Skeletal muscle tissue (tissue), 4 donors: ENCODE measurements around the gene MYL3. TPM values are rescaled to one million over a fixed set of nuclear protein-coding genes. Genes with fewer than 3 reads are reported as not detected.

Experiments used
- H3K27ac ChIP-seq: one replicate; pipeline ENCODE4 v1.7.0; 2013; ENCODE audit warnings: mild to moderate bottlenecking, low read depth, low read length, inconsistent platforms
- H3K27me3 ChIP-seq, 3 donors: one replicate each; pipeline ENCODE4 v1.7.0; 2013; ENCODE audit warnings: low read length in 3 of 3; ENCODE audit not compliant: control insufficient read depth in 3 of 3, insufficient read depth in 3 of 3
- H3K36me3 ChIP-seq, 3 donors: one replicate each; pipeline ENCODE4 v1.7.0; 2013; ENCODE audit warnings: low read length in 3 of 3; ENCODE audit not compliant: control insufficient read depth in 3 of 3, insufficient read depth in 3 of 3
- H3K4me1 ChIP-seq, 3 donors: one replicate each; pipeline ENCODE4 v1.7.0; 2013; ENCODE audit warnings: low read length in 3 of 3, mild to moderate bottlenecking in 3 of 3; ENCODE audit not compliant: control insufficient read depth in 3 of 3, insufficient read depth in 3 of 3
- H3K4me3 ChIP-seq, 3 donors: one replicate each; pipeline ENCODE4 v1.7.0; 2013; ENCODE audit warnings: low read length in 3 of 3
- H3K9ac ChIP-seq, 3 donors: one replicate each; pipeline ENCODE4 v1.7.0; 2013; ENCODE audit warnings: low read length in 3 of 3, mild to moderate bottlenecking in 3 of 3, moderate library complexity in 2 of 3, low read depth in 1 of 3
- H3K9me3 ChIP-seq, 3 donors: one replicate each; pipeline ENCODE4 v1.7.0; 2013; ENCODE audit warnings: low read length in 3 of 3; ENCODE audit not compliant: control insufficient read depth in 3 of 3
- total RNA-seq: library from RNA; depleted of rRNA; stranded (reverse); fragments of >200 nt; gene quantifications from one replicate; pipeline ENCODE4 v1.2.3, GENCODE V29; 2014
- donor health status: Osteomylitis.

Gene MYL3
- total RNA-seq, 1 donor from 2014 or later, result 53.2 TPM

DNA sequence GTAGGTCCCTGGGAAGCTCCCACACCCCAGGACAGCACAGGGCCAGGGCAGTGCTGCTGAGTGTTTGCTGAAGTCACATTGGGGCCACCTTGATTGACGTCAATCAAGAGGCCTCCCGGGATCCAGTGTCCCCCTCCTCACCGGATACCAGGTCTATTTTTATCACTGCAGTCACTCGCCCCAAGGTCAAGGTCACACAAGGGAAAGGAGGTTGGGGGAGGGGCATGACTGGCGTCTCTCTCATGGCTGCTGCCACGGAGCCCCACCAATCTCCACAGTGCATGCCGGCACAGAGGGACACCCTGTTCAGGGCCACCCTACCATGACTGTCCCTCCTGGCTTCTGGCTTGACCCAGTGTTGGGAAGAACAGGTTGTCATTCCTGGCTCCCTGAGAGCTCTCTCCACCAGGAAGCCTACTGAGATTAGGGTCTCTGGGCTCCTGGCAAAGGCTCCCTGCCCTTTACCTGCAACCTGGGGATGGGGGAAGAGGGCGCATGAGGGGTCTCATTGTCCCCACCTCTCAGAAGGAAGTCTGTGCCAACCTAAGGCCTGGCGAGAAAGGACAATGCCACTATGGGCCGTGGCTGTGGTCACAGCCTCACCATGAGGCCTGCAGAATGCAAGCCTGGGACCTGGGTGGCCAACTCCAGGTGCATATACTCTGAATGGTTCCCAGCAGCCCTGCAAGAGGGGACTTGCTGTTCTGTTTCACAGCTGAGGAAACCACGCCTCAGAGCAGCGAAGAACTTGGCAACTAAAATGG is 1.5 kb downstream of the MYL3 start:
- H3K4me3 ChIP-seq, result peak overlapping the region; percentile 68 to 96 (median 73)
- H3K4me1 ChIP-seq, result peaks cover 22 to 75% (median 66%) of the 10 kb centered on the region in 3 donors
- H3K27me3 ChIP-seq, result peaks cover 0 to 3% (median 0%) of the 10 kb centered on the region in 3 donors
- peak overlapping the region; percentile 92 for H3K27ac ChIP-seq
- H3K9me3 ChIP-seq, result no peaks in the 10 kb centered on the region
- H3K36me3 ChIP-seq, result peaks cover 0 to 49% (median 15%) of the 10 kb centered on the region in 3 donors
- H3K9ac ChIP-seq, result peak overlapping the region; percentile 88 to 99 (median 92)

DNA sequence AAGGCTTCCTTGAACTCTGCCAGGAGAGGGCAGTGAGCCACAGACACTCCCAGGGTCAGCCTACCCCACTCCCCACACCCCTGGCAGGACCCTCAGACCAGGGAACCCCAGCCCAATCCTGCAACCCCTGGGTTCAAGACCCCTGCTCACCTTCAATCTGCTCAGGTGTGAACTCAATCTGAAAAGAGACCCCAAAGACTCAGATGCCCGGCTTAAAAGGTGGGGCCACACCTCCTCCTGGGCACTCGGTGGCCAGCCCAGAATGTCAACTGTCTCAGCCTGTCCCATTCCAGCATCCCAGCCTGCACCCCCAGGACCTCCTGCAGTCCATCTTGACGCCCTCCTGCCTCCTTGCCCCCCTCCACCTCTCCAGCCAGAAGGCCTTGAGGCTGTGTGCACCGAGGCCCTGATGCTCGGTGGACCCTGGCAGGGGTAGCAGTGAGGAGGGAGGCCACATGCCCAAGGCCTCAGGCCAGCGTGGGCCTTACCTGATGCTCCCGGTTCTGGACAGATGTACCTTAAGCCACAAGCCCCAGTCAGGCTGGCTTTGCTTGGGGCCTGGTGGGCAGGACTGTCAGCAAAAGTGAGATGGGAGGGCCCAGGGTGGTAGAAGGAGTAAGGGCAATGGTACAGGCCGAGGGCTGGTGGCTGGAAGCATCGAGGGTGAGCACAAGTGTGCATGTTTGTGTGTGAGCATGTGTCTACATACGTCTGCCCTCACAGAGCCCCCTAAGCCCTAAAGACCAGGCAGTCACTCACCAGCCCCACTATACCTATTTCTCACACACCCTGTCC is 2.2 kb downstream of the MYL3 start:
- H3K4me1 ChIP-seq, result peaks cover 19 to 75% (median 62%) of the 10 kb centered on the region in 3 donors

DNA sequence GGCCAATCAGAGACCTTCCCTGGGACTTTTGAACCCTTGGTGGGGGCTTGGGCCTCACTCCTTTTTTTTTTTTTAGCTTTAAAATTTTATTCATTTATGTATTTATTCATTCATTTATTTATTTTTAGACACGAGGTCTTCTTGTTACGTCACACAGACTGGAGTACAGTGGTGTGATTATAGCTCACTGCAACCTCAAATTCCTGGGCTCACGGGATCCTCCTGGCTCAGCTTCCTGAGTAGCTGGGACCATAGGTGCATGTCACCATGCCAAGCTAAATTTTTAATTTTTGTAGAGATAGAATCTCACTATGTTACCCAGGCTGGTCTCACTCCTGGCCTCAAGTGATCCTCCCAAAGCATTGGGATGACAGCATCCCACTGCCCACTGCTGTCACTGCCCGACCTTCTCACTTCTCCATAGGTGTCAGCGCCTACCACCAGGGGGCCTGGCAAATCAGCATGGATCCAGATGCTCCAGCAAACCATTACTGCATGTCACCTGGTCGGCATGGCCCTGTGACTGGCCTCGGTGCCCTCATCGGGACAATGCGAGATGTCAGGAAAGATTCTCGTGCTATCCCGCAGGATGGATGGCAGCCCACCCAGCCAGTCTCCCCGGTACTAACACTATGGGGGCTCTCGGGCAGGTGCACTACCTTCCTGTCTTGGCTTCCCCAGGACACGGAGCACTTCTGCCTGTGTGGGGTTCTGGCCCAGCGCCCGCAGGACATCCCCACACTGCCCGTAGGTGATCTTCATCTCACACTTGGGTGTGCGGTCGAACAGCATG is 3.0 kb downstream of the MYL3 start:
- Histone ChIP-seq H3K9me3 (no peaks in the 10 kb centered on the region), H3K27me3 (peaks cover 0 to 3% (median 0%) of the 10 kb centered on the region in 3 donors), H3K4me3 (peak overlapping the region; percentile 68 to 96 (median 73)), H3K9ac (peak overlapping the region; percentile 43 to 99 (median 88)), H3K4me1 (peaks cover 19 to 75% (median 56%) of the 10 kb centered on the region in 3 donors), H3K36me3 (peaks cover 0 to 56% (median 15%) of the 10 kb centered on the region in 3 donors), H3K27ac (peak overlapping the region; percentile 92)

More for the DNA sequence above, 2.2 kb downstream of the MYL3 start:
- peaks cover 0 to 56% (median 15%) of the 10 kb centered on the region in 3 donors for H3K36me3 ChIP-seq
- H3K9me3 ChIP-seq, result no peaks in the 10 kb centered on the region
- peak overlapping the region; percentile 82 to 99 (median 88) for H3K9ac ChIP-seq
- peak overlapping the region; percentile 92 for H3K27ac ChIP-seq
- peaks cover 0 to 3% (median 0%) of the 10 kb centered on the region in 3 donors for H3K27me3 ChIP-seq
- peak overlapping the region; percentile 68 to 96 (median 73) for H3K4me3 ChIP-seq

DNA sequence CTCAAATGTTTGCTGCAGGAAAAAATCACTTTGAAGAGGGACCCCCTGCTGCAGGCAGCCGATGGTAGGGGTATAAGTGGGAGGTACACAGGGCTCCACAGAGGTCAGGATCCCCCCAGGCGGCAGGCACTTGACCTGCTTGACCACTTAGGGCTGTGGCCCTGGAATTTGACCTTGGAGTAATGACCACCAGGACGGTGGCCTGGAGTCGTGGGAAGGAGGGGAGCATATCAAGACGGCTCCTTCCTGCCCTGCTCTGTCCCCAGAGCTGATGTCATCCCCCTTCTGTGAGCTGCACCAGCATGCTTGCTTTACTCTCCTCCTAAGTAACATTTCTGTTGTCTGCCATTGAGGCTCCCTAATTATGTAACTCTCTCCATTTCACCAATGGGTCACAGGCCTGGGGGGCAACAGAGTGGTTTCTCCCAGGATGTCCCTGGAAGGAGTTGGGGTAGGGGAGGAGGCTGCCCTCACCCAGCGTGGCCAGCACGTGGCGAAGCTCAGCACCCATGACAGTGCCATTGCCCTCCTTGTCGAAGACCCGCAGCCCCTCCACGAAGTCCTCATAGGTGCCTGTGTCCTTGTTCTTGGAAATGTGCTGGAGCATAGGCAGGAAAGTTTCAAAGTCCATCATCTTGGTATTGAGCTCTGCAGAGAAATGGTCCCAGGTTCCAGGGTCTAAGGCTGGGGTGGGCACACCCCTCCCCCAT is 4.1 kb downstream of the MYL3 start:
- Histone ChIP-seq H3K9me3 (no peaks in the 10 kb centered on the region), H3K4me1 (peaks cover 19 to 65% (median 47%) of the 10 kb centered on the region in 3 donors), H3K27ac (peak overlapping the region; percentile 92), H3K4me3 (peak overlapping the region; percentile 12 to 96 (median 23)), H3K36me3 (peaks cover 0 to 56% (median 15%) of the 10 kb centered on the region in 3 donors), H3K9ac (peak overlapping the region in 2 of 3 donors; percentile 8 to 99), H3K27me3 (peaks cover 0 to 3% (median 0%) of the 10 kb centered on the region in 3 donors)

DNA sequence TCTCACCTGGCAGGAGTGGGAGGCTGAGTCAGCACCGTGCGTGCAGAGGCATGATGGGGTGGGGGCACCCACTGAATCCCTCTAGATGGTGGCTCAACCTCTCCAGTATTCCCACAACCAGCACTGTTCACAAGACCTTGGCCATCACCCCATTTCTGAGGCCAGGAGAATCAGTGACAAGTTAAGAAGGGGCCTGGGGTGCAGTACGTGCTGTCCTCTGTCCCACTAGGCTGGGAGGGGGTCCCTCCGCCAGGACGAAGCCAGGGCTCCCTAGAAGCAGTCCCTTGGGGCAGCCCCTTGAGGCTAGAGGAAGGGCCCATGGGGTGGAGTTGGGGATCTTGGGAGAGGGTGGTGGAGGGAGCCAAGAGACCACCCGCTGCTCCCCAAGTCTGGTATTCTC is 4.8 kb downstream of the MYL3 start:
- H3K4me1 ChIP-seq, result peaks cover 19 to 64% (median 47%) of the 10 kb centered on the region in 3 donors
- peak overlapping the region in 2 of 3 donors; percentile 12 to 96 for H3K4me3 ChIP-seq
- H3K27ac ChIP-seq, result no peak overlapping the region
- H3K36me3 ChIP-seq, result peaks cover 0 to 56% (median 15%) of the 10 kb centered on the region in 3 donors
- peaks cover 0 to 3% (median 0%) of the 10 kb centered on the region in 3 donors for H3K27me3 ChIP-seq
- H3K9ac ChIP-seq, result peak overlapping the region in 2 of 3 donors; percentile 8 to 99
- H3K9me3 ChIP-seq, result no peaks in the 10 kb centered on the region

DNA sequence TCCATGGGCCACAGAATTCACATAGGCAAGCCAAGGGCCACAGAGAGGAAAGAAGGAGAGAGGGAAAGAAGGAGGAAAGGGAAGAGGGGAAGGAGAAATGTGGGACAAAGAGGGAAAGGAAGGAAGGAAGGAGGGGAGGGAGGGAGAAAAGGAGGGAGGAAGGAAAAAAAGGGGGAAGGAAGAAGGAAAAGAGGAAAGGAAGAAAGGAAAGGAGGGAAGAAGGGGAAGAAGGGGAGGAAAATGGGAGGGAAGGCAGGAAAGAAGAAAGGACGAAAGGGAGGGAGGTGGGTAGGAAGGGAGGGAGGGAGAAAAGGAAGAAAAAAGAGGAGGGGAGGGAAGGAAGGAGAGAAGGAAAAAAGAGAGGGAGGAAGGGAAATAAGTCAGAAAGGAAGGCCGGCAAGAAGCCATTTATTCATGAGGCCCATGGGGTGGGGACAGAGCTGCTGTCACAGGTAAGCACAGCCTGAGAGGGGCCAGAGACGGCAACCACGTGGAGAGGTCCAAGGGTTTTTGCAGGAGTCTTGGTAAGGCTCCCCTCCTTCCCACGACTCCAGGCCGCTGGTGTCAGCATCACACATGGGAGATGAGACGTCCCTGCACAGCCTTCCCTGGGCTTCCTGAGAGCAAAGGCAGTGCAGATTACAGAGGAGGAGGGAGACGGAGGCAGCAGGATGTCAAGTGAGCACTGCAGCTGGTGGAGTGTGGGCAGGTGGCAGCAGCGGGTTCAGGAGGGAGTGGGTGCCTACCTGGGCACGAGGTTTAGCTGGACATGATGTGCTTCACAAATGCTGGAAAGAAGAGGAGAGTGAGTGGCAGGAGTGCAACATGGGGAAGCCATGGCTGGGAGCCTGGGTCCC is 5.5 kb downstream of the MYL3 start:
- Histone ChIP-seq H3K4me1 (peaks cover 19 to 60% (median 48%) of the 10 kb centered on the region in 3 donors), H3K9me3 (no peaks in the 10 kb centered on the region), H3K36me3 (peaks cover 0 to 52% (median 15%) of the 10 kb centered on the region in 3 donors), H3K27ac (no peak overlapping the region), H3K9ac (peak overlapping the region in 1 of 3 donors; percentile 99), H3K27me3 (peaks cover 0 to 3% (median 0%) of the 10 kb centered on the region in 3 donors), H3K4me3 (peak overlapping the region in 2 of 3 donors; percentile 14 to 96)

DNA sequence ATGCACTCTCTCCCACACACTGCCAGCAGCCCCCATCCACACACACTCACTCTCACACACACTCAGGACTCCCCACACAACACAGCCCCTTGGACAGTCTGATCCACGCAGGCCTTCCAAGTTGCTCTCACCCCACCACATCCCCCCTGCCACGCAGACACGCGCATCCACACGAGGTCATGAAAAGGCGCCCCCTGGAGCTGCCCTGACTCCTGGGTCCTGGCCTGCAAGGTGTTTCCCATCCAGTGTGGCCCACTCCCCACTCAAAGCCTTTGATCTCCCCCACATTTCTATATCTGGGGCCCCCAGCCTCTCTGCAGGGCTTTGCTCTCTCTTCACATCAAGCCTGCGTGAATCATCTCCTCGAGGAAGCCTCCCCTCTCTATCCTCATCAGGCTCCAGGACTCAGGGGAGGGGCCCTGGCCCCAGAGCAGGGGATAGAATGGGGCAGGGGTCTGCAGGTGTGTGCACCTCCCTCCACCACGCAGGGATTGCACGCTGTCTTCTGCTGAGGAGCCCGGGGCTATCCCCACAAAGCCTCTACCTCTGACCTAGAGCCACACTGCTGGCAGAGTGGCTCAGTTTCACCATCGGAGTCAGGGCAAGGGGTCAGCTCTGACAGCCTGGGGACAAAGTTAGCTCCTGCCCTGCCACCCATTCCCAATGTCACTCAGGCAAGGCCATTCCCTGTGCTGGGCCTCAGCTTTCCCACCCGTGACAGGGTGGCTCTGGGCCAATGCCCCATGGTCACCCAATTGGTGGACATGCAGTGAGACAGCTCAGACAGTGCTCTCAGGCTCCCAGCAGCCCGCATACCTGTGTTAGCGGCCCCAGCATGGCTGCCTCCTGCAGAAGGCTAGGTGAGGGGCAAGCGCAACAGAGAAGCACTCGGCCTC is 6.4 kb downstream of the MYL3 start:
- Histone ChIP-seq H3K4me1 (peaks cover 14 to 51% (median 47%) of the 10 kb centered on the region in 3 donors), H3K4me3 (no peak overlapping the region), H3K9me3 (no peaks in the 10 kb centered on the region), H3K36me3 (peaks cover 0 to 50% (median 15%) of the 10 kb centered on the region in 3 donors), H3K27me3 (peaks cover 0 to 3% (median 0%) of the 10 kb centered on the region in 3 donors), H3K9ac (peak overlapping the region in 1 of 3 donors; percentile 99), H3K27ac (no peak overlapping the region)

DNA sequence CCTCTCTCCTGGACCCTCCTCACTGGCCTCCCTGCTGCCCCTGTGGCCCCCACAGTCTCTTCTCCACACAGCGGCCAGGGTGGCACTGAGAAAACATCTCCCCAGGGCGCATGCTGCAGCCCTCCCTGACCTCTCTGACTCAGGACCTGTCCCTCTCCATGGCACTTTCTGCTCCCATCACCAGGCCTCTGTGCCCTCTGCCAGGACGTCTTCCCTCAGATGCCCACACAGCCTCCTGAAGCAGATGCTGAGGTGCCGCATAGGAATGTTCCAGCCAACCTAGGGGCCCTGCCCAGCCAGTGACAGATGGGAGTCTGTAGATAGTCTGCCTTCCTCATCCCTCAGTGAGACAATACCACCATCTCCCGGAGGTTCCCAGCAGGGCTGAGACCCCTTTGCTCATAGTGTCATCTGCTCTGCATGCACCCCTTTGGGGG is 8.7 kb downstream of the MYL3 start:
- Histone ChIP-seq H3K4me3 (no peak overlapping the region), H3K9ac (no peak overlapping the region), H3K4me1 (peaks cover 5 to 38% (median 36%) of the 10 kb centered on the region in 3 donors), H3K36me3 (peaks cover 0 to 33% (median 5%) of the 10 kb centered on the region in 3 donors), H3K27me3 (peaks cover 0 to 3% (median 0%) of the 10 kb centered on the region in 3 donors), H3K27ac (no peak overlapping the region), H3K9me3 (no peaks in the 10 kb centered on the region)
